Right renal pelvis (tissue), 4 donors: ENCODE data around the gene RUVBL1. TPM values are rescaled to one million over a fixed set of nuclear protein-coding genes. Genes with fewer than 3 reads are reported as not detected.
A peak's percentile ranks its signal among the peaks of the same experiment; 100 is the strongest.

Experiments used
- DNase-seq, 4 donors: peaks; one replicate each; pipeline ENCODE4 v3.0.0-alpha.2; 2013; ENCODE audit warnings: low read depth in 4 of 4, low spot score in 3 of 4, missing footprints in 1 of 4
- polyA plus RNA-seq, 4 donors: library from polyadenylated mRNA; unstranded; fragments of 120-200 nt; gene quantifications; one replicate each; pipeline ENCODE4 v1.2.1, GENCODE V29; 2013; ENCODE audit not compliant: insufficient read length in 4 of 4

RUVBL1 gene
- polyA plus RNA-seq, 4 donors, result 63.9 to 65.7 (median 64.7) TPM

DNA sequence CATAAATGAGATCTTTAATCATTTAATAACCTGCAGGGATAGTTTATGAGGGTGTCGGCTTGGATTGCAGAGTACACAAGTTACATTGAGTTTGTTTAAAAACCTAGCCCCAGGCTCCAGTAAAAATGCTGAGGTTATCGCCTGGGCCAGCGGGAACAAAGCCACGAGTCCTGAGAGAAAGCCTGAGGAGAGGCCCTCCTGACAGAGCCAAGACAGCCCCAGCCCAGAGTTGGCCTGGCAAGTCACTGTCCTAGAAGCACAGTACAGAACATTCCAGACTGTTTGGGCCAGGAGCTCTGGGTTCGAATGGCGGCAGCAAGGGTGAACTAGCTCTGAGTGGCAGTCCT, 39.0 kb downstream of the RUVBL1 start:
- DNase-seq, result no peak

DNA sequence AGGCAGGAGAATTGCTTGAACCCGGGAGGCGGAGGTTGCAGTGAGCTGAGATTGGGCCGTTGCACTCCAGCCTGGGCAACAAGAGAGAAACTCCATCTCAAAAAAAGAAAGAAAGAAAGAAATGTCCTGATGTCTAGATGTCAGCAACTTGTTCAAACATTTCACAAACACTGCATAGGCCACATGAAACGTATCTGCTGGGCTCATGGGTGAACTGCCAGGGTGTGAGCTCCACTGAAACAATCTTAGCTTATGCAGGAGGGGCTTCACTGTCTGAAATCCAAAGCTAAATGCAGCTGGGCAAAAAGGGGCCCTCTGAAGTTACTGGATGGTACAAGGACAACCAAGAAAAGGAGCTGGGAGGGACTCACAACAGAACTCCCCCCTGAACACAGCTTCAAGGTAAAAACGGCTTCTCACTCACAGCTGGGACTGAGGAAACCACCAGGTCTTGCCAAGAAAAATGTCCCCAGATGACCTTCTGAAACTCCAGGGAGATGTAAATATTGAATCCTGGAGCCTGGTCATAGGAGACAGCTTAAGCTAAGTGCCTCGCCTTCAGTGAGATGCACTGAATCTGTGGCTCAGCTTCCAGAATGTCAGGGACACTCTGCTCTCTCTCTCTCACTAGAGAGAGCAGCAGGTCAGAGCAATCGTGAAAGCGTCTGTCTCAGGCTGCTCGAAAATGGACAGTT, 39.5 kb downstream of the RUVBL1 start:
- peak in 1 of 4 donors; percentile 29 for DNase-seq

DNA sequence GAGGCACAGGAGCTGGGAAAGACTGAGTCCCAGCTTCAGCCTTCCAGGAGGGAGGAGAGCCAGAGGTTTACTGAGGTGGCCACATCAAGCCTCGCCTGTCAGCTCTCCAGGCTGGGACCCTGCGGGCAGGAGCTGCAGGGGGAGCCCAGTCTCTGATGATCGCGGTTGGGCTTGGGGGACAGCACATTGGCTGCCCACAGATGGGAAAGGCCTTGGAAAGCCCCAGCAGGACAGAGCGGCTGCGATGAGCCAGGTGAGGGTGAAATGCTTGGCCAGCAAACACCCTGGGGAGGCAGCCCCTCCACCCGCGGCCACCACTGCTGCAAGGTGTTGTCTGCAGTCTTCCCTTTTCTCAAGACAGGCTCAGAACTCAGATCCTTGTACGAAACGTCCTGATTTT, 40.2 kb downstream of the RUVBL1 start:
- DNase-seq, result no peak

DNA sequence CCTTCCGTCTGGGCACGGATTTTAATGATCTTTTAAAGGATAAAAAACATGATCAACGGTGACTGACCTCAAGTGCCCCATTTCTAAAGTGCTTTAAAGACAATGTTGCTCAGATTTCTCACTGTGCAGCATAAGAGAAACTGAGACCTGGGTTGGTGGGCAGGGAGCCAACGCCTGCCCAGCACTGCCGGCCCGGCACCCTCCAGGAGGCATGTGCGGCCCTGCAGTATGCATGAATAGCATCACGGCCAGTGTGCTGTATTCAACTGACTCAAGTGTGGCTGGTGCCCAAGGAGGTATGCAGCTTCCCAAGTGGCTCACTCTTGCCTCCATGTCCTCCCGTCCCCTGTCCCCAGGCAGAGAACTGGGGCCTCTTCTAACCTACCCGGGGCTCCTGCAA, 41.1 kb downstream of the RUVBL1 start:
- no peak for DNase-seq

DNA sequence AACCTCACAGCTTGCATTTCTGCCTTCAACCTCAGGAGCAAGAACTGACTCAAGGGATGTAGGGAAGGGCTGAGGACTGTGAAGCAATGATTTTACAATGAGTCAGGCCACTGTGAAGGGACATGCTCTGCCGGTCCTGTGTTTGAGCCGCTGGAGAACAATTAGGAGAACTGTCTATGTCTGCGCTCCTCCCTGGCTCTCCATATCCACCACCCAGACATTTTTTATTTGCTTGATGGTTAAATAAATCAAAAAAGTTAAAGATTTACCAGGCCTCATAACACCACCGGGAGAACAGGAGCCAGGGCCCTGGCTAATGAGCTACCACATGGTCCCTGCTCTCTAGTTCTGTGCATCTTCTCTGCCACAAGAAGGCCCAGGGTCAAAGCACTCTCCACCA, 41.8 kb downstream of the RUVBL1 start:
- DNase-seq, result no peak

DNA sequence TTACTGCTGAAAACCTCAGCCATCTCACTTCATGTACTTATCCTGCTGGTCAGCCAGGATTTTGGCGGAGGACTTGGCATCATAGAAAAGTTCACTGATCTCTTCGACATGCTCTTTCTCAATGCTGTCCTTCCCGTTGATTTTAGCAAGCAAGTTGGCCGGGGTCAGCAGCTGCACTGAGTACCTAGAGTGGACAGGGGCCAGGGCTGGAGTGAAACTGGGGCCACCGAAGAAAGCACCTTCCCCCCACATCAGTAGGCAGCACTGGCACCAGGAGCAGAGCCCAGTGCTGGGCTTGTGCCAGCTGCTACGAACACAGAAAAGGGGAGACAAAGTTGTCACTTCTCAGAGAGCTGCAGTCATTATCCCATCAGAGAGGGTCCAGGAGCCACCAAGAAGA, 42.4 kb downstream of the RUVBL1 start:
- no peak for DNase-seq

DNA sequence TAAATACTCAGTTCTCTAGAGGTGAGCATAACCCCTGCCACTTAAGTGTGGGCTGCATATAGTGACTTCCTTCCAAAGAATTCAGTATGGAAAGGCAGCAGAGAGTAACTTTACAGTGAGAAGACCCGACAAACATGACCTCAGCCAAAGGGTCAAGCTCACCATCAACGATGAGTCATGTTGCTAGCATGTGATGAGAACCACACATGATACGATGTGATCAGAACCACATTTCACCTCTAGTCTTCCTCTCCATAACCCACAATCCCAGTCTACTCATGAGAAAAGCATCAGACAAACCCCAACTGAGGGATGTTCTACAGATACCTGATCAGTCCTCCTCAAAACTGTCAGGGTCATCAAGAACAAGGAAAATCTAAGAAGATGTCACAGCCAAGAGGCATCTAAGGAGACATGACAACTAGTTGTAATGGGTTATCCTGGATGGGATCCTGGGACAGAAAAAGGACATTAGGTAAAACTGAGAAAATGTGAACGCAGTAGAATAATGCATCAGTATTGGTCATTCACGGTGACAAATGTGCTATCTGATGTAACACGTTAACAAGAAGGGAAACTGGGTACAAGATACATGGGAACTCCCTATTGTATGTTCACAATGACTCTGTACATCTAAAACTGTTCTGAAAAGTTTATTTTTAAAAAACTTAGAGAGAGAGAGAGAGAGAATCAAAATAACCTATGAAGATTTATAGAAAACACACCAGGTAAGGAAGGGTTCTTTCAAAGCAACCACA, 43.1 kb downstream of the RUVBL1 start:
- DNase-seq, result no peak

DNA sequence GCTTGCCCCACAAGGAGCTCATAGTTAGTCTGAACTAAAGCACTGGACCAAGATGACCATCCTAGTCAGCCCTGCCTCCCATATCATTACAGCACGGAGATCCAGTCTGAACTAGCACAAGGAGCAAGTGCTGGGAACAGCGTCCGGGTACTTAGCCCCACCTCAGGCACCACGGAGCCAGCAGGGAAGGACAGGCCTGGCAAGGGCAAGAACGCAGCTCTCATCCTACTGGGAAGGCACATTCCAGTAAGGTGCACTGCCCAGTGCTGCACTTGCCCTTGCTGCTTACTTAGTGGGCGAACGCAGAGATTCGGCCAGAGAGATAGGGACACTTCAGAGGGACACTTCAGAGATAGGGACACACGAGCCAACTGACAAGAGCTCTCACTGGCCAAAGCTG, 43.8 kb downstream of the RUVBL1 start:
- no peak for DNase-seq

DNA sequence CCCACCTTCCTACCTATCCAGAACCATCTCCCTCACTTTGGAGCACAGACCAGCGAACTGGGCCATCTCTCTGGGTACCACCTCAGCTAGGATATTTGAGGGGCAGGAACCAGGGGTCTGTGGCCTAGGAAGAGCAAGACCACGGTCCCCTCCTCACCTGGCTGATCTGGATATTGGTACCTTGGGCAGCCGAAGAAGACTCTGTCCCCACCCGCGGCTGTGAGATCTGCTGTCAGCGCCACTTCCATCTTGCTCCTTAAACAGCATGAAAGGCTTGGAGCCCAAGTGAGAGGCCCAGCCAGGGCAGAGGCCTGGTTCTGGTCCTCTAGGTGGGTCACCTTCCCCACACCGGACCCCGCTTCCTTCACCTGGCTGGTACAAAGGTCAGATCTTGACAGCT, 44.7 kb downstream of the RUVBL1 start:
- DNase-seq, result no peak

DNA sequence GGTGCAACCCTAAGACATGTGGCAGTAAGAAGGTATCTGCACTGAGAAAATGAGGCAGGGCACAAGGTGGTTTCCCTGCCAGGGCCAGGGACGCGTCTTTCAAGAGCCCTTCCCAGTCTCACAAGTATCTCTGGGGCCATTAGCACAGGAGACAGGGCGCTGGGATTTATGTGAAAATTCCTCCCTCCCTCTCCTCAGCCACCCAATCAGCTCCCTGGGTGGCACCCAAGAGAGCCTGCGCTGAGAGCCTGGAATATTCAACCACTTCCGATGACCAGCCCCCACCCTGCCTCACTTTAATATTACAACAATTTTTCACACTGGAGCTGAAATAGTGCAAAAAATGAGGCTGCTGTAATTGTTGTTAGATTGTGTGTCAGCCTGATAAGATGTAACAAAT, 45.3 kb downstream of the RUVBL1 start:
- no peak for DNase-seq

DNA sequence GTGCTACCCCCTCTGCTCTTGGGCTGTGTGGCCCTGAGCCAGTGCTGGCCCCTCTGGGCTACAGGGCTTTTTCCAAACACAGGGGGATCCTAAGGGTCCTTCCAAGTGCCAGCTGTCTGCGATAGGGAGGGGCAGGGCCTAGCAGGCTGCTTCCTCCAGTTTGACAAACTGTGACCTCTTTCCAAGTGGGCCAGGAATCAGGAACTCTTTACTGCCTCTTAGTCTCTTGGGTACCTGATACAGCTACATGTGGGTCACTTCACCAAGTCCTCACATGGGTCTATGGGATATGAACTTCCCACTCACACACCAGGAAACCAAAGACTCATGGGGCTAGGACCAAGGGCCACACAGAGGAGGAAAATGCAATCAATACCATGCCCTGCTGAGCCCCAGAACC, 45.9 kb downstream of the RUVBL1 start:
- DNase-seq, result no peak

DNA sequence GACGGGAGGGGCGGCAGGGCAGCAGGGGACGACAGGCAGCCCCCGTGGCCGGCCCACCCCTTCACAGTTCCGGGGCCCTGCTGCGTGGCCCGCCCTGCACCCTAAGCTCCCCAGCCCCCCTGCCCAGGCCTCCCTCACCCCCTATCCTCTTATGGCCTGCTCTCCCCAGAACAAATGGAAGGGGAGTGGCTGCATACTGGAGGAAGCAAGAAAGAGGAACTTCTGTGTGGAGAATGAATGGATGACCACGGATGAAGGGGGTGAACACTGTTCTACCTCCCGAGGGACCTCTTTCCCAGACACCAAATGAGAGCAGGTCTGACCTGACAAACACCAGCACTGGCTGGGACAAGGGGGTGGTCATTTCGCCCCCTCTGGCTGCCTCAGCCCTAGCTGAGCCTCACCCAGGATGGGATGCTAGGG, 46.4 kb downstream of the RUVBL1 start:
- no peak for DNase-seq

DNA sequence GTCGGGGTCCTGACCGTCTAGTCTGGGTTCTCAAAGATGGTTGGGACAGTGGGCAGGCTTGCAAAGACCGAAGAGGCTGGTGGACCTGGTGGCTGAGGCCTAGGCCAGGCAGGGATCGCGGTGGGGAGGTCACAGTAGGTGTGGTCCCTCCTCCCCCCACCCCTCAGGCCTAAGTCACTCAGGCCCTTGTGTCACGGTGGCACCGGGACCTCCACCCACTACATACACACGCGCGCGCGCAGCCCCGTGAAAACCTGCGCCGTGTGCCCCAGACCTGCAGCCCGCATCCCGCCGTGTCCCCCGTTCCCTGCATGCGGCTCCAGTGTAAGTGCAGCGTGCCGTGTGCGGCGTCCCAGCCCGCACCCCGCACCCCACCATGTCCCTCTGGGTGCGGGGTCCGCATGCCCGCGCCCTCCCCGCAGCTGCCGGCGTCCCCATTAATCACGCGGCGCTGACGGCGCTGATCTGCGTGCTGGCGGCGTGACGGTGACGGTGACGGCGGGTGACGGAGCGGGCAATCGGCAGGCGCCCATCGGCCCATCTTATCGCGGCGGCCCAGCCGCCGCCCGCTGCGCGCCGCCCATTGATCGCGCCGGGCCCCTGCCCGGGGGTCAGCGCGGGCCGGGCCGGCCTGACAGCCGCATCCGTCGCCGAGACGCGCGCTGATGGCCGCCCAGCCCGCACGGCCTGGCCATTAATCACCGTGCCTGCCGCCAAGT, 47.0 kb downstream of the RUVBL1 start:
- DNase-seq, result no peak

DNA sequence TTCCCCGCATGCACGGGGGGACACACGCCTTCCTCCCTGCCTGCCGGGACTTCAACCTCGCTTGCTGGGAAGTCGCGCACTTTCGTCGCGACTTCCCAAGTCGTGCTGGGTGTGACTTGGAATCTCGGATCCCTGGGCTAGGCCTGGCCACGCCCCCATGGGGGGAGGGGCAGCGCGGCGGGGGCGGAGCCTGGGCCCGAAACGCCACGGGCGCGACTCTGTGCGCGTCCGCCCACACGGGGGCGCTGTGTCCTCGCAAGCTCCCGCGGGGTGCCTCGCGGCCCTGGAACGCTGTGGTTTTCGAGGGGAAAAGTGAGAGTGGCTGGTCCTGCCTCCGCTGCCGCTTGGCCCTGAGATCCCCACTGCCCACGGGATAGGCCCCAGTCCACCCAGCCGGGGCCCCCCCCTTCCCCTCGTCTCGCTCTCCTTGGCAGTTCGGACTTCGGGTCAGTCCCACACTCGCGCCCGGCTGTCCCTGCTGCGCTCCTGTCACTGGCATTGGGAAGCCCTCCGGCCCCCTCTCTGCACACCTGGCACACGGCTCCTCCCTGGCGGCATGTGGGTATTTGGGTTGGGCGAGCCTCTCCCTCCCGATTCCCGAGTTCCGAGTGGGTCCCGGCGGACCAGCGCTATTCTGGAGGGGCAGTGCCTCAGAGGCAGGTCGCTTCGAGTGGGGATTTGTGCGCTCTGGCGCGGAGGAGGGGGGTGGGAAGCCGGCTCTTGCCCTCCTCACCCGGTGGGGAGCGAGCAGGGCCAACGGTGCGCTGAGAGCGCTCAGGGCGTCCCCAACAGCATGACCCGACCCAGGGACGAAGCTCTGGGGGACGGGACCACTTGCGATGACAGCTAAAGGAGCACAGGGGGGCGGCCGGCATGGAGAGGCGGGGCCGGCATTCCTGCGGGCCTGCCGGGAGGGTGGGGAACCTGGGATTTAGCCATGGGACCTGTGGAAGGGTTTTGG, 47.8 kb downstream of the RUVBL1 start:
- peak; percentile 74 to 92 (median 80) for DNase-seq

DNA sequence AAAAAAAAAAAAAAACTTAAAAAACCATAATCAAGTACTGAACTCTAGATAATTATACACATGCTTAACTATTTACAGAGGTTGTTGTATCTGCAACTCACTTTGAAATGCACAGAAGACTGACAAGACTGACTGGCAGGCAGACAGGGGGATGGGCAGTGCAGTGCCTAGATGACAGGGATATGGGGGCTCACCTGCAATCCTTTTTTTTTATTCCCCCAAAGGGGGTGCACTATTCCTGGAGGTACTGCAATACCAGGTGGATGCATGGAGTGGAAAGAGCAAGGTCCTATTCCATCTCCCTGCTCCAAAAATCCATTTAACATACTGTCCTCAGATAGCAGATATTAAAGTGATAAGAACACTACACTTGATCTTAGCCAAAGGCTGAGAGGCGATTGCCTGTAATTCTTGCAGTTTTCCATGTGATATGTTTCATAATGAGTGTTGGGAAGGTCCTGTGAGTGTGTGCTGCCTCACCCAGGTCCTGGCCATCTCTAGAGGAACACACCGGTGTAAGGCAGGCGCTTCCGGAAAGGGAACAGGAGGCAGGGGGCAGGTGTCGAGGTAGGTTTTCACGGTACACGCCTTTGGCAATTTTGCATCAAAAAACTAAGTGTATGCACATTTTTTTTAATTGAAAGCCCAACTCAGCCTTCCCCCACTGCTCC, 48.6 kb downstream of the RUVBL1 start:
- no peak for DNase-seq

DNA sequence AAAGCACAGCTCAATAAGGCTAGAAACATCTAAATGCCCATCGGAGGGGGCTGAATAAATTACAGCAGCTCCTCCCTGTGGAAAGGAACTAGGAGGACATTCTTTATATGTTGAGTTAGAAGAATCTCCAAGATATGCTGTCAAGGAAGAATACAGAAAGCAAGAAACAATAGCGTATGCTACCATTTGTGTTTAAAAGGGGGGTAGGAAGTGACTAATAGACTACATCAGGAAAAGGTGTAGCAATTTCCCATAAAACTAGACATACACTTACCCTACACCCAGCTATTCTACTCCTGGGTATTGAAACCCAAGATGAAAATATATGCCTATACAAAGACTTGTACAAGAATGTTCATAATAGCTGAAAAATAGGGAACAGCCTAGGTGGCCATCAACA, 49.8 kb downstream of the RUVBL1 start:
- no peak for DNase-seq

DNA sequence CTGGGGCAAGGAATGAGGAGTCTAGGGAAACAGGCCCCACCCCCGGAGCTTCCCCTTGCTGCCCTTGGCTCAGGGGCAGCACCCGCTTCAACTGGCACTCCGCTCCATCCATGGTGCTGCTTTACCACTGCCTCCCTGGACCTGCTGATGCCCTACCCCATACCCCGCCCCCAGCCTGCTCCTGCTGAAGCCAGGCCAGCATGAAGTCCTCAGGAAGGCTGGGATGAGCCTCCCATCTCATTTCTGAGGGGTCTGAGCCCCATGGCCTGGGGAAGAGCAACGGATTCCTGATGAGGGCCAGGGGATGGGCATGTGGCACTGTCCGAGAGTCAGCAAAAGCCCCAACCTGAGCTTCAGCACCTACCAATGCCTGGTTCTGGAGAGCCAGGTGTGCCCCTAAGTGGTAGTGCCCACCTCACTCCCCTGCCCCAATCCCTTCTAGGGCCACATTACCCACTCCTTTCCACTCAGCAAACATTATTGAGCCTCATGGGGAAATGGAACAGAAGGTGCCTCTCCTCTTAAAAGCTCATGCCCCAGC, 50.4 kb downstream of the RUVBL1 start:
- no peak for DNase-seq

DNA sequence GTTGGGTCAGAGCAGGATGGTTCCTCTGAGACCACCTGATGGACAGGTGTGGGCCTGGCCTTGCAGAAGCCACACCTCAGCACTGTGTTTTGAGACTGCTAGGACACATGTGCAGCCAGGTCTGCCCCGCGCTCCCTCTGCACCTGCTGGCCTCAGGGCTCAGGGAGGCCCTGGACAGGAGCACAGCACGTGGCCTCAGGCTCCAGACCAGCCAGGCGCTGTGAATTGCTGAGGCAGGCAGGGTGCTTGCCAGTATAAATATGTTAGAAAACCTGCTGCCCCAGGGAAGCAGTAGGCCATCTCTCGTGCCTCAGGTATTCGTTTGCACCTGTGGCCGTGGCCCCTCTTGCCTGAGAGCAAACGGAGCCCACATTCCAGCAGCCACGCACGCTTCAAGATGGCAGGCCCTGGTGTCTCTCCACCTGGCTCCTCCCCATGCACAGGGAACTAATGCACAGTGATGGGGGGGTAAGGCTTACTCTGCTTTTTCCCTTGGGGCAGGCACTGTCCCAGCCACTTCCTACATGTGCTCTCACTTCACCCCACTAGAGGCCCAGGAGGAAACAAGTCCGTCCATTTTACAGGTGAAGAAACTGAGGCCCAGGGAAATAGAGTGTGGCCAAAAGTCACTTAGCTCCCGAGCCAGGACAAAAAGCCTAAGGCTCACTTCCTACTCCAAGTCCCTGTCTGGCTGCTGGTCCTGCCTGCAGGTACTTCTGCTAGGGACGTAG, 51.0 kb downstream of the RUVBL1 start:
- DNase-seq, result no peak

DNA sequence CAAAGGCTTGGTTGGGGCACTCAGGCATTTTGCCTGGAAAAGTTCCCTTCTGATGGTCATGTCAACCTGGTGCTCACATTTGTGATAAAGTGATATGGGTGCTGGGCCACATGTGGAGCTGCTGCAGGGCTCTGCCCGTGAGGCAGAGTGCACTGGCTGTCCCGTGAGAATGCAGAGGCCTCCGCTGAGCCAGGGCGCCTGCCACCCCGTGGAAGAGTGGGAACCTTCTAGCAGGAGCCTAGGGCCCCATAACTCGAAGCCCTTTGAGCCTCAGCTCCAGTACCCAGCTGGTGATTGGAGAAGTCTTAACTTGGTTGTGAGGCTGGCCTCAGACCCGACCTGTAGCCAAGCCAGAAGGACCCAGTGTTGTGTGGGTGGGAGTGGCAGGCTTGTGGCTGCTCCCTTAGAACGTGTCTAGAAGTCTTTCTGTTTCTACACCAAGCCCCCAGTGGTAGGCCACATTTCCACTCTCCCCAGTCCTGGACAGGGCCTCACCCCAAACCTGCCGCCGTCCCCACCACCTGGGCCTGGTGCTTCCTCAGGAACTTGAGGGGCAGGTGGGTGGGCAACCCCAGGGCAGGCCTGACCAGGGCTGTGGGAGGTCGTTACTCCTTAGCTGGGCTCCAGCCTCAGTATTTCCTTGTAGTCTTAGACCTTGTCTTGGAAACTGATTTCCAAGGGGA, 51.7 kb downstream of the RUVBL1 start:
- no peak for DNase-seq
